ENCODE measurements around the gene EFNB2.

Gene EFNB2

GRCh38 chr13:106560821-106561220 lies 25.4 kb upstream of the EFNB2 start:
- H3K27ac ChIP-seq (ENCODE audit: extremely low read depth, low read depth, low read length): no peak overlapping the region

DNA sequence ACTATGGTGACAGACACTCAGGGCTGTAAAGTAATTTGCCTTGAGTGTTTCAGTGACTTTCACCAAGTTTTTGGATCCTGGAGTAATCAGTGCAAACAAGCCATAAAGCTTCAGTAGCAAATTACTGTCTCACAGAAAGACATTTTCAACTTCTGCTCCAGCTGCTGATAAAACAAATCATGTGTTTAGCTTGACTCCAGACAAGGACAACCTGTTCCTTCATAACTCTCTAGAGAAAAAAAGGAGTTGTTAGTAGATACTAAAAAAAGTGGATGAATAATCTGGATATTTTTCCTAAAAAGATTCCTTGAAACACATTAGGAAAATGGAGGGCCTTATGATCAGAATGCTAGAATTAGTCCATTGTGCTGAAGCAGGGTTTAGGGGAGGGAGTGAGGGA lies 23.1 kb upstream of the EFNB2 start:
- H3K4me3 ChIP-seq (ENCODE audit: low read depth, low read length): no peak overlapping the region
- TF ChIP-seq, protein P1, sequence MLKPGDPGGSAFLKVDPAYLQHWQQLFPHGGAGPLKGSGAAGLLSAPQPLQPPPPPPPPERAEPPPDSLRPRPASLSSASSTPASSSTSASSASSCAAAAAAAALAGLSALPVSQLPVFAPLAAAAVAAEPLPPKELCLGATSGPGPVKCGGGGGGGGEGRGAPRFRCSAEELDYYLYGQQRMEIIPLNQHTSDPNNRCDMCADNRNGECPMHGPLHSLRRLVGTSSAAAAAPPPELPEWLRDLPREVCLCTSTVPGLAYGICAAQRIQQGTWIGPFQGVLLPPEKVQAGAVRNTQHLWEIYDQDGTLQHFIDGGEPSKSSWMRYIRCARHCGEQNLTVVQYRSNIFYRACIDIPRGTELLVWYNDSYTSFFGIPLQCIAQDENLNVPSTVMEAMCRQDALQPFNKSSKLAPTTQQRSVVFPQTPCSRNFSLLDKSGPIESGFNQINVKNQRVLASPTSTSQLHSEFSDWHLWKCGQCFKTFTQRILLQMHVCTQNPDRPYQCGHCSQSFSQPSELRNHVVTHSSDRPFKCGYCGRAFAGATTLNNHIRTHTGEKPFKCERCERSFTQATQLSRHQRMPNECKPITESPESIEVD (tag by site-specific recombination; IDR thresholded peaks at IDR 0.05): peak; percentile 49
- TF ChIP-seq ZBTB48 (tag by site-specific recombination; IDR thresholded peaks at IDR 0.05) (no peak), ZBTB1 (tag by site-specific recombination; IDR thresholded peaks at IDR 0.05) (no peak), SP3 (tag by site-specific recombination; IDR thresholded peaks at IDR 0.05) (no peak)
- POLR2A ChIA-PET: no interaction called here
- no peak overlapping the region for H3K27ac ChIP-seq (ENCODE audit: extremely low read depth, low read depth, low read length)
- H3K4me1 ChIP-seq (ENCODE audit: control insufficient read depth, insufficient read depth, low read length): peaks cover 11% of the 10 kb centered on the region
- no peaks in the 10 kb centered on the region for H3K9me3 ChIP-seq (ENCODE audit: control insufficient read depth, insufficient read depth, low read depth, low read length)
- peaks cover 37 to 58% of the 10 kb centered on the region in 2 experiments for H3K36me3 ChIP-seq (ENCODE audit: control insufficient read depth in 2 of 2, insufficient read depth in 1 of 2, low read length in 2 of 2)
- CTCF ChIA-PET: interaction anchor here (0.6 kb wide), 2 partner anchors 59 to 1034 kb away, joined by 3 to 5 read pairs; no protein-coding TSS in a partner anchor

More at GRCh38 chr13:106560821-106561220, 25.4 kb upstream of the EFNB2 start:
- POLR2A ChIA-PET: no interaction called here
- TF ChIP-seq PRDM1 (tag by site-specific recombination; IDR thresholded peaks at IDR 0.05): peak; percentile 48; the same call in 1 of the 2 replicates
- TF ChIP-seq ZBTB21 (tag by site-specific recombination; IDR thresholded peaks at IDR 0.05): no peak
- TF ChIP-seq ZNF362 (tag by site-specific recombination; IDR thresholded peaks at IDR 0.05): no peak
- Histone ChIP-seq H3K4me1 (ENCODE audit: control insufficient read depth, insufficient read depth, low read length) (peaks cover 21% of the 10 kb centered on the region), H3K9me3 (ENCODE audit: control insufficient read depth, insufficient read depth, low read depth, low read length) (no peaks in the 10 kb centered on the region), H3K36me3 (ENCODE audit: control insufficient read depth in 2 of 2, insufficient read depth in 1 of 2, low read length in 2 of 2) (peaks cover 24 to 35% of the 10 kb centered on the region in 2 experiments; a peak in 2 of 3 replicates), H3K4me3 (ENCODE audit: low read depth, low read length) (no peak overlapping the region)
- CTCF ChIA-PET: no interaction called here

DNA sequence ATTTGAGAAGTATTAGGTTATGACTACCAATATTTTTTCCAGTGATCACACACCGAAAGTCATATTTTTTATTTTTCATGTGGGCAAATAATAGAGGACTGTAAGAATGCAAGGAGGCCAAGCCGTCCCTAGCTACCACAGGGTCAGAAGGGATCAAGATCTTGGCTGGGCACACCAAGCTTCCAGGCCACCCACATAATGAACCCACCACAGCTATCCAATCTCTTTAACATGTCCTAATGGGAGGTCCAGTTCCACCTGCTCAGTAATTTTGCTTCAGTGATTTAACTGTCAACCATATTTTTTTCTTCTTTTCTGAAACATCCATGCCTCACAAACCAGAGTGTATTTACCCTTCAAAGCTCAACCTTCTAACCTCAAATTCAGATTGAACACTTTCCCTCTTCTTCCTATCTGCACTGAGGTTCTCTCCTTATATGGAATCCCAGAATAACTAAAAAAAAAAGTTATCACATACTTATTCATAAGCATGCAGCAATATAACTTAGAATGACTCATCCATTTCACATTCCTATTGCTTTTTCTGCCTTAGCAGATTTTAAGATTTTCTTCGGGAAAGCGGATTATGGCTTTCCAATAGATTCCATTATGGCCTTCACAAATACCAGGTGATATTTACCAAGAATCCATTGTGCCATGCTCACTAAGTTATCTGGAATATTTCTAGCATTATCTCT lies 20.3 kb upstream of the EFNB2 start:
- no peak overlapping the region for H3K27ac ChIP-seq (ENCODE audit: extremely low read depth, low read depth, low read length)
- peaks cover 43 to 81% of the 10 kb centered on the region in 2 experiments for H3K36me3 ChIP-seq (ENCODE audit: control insufficient read depth in 2 of 2, insufficient read depth in 1 of 2, low read length in 2 of 2)
- ChIA-PET POLR2A (no interaction called here), CTCF (no interaction called here)
- no peaks in the 10 kb centered on the region for H3K4me1 ChIP-seq (ENCODE audit: control insufficient read depth, insufficient read depth, low read length)
- no peak overlapping the region for H3K4me3 ChIP-seq (ENCODE audit: low read depth, low read length)
- H3K9me3 ChIP-seq (ENCODE audit: control insufficient read depth, insufficient read depth, low read depth, low read length): no peaks in the 10 kb centered on the region
- TF ChIP-seq ZIC2 (tag by site-specific recombination; IDR thresholded peaks at IDR 0.05): no peak
- TF ChIP-seq GLI4 (tag by site-specific recombination; IDR thresholded peaks at IDR 0.05): no peak
- no peak for TF ChIP-seq ZNF140 (tag by site-specific recombination; IDR thresholded peaks at IDR 0.05)
- TF ChIP-seq, protein P2, sequence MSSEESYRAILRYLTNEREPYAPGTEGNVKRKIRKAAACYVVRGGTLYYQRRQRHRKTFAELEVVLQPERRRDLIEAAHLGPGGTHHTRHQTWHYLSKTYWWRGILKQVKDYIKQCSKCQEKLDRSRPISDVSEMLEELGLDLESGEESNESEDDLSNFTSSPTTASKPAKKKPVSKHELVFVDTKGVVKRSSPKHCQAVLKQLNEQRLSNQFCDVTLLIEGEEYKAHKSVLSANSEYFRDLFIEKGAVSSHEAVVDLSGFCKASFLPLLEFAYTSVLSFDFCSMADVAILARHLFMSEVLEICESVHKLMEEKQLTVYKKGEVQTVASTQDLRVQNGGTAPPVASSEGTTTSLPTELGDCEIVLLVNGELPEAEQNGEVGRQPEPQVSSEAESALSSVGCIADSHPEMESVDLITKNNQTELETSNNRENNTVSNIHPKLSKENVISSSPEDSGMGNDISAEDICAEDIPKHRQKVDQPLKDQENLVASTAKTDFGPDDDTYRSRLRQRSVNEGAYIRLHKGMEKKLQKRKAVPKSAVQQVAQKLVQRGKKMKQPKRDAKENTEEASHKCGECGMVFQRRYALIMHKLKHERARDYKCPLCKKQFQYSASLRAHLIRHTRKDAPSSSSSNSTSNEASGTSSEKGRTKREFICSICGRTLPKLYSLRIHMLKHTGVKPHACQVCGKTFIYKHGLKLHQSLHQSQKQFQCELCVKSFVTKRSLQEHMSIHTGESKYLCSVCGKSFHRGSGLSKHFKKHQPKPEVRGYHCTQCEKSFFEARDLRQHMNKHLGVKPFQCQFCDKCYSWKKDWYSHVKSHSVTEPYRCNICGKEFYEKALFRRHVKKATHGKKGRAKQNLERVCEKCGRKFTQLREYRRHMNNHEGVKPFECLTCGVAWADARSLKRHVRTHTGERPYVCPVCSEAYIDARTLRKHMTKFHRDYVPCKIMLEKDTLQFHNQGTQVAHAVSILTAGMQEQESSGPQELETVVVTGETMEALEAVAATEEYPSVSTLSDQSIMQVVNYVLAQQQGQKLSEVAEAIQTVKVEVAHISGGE (tag by site-specific recombination; conservative IDR thresholded peaks at IDR 0.05; ENCODE audit: low read depth): no peak
- TF ChIP-seq GLIS1 (tag by site-specific recombination; IDR thresholded peaks at IDR 0.05): no peak
- TF ChIP-seq, protein P3, sequence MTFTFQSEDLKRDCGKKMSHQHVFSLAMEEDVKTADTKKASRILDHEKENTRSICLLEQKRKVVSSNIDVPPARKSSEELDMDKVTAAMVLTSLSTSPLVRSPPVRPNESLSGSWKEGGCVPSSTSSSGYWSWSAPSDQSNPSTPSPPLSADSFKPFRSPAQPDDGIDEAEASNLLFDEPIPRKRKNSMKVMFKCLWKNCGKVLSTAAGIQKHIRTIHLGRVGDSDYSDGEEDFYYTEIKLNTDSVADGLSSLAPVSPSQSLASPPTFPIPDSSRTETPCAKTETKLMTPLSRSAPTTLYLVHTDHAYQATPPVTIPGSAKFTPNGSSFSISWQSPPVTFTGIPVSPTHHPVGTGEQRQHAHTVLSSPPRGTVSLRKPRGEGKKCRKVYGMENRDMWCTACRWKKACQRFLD (tag by site-specific recombination; IDR thresholded peaks at IDR 0.05): no peak
- TF ChIP-seq ZNF529 (tag by site-specific recombination; IDR thresholded peaks at IDR 0.05; ENCODE audit: insufficient replicate concordance): no peak
- TF ChIP-seq, protein P4, sequence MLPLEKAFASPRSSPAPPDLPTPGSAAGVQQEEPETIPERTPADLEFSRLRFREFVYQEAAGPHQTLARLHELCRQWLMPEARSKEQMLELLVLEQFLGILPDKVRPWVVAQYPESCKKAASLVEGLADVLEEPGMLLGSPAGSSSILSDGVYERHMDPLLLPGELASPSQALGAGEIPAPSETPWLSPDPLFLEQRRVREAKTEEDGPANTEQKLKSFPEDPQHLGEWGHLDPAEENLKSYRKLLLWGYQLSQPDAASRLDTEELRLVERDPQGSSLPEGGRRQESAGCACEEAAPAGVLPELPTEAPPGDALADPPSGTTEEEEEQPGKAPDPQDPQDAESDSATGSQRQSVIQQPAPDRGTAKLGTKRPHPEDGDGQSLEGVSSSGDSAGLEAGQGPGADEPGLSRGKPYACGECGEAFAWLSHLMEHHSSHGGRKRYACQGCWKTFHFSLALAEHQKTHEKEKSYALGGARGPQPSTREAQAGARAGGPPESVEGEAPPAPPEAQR (tag by site-specific recombination; IDR thresholded peaks at IDR 0.05): no peak
- TF ChIP-seq ZNF324 (tag by site-specific recombination; IDR thresholded peaks at IDR 0.05): no peak
- TF ChIP-seq ZNF514 (tag by site-specific recombination; IDR thresholded peaks at IDR 0.05): no peak
- TF ChIP-seq ZNF707 (tag by site-specific recombination; IDR thresholded peaks at IDR 0.05): no peak
- TF ChIP-seq AEBP2 (tag by site-specific recombination; IDR thresholded peaks at IDR 0.05; ENCODE audit: borderline replicate concordance): no peak
